GM12872 (cell line): ENCODE data around the gene MPEG1.

Experiments
- CTCF ChIP-seq: IDR thresholded peaks from 3 replicates; pipeline ENCODE4 v1.5.1; 2011; ENCODE audit warnings: low read depth, mild to moderate bottlenecking, low read length, moderate library complexity; ENCODE audit not compliant: insufficient read depth

MPEG1 gene

DNA sequence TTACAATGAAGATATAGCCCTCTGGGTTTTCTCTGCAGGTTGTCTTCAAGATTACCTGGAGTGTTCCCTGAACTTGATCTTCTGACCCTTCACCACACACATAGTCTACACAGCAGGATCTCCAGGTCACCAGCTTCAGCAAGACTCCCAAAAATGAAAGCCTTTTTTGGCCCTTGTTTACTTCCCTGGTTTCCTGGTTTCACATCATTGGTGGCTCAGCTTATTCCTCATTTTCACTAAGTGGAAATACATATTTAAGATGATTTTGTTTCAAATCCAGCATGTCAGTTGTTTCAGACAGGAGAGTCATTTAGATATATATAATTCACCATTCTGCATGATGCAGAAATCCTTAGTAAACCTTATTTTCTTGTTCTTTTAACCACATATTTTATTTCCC, 41.6 kb upstream of the MPEG1 start:
- TF ChIP-seq CTCF = no peak

- no peak for TF ChIP-seq CTCF
These were observed 40.3 kb upstream of the MPEG1 start for GRCh38 chr11:59253001-59253400.

DNA sequence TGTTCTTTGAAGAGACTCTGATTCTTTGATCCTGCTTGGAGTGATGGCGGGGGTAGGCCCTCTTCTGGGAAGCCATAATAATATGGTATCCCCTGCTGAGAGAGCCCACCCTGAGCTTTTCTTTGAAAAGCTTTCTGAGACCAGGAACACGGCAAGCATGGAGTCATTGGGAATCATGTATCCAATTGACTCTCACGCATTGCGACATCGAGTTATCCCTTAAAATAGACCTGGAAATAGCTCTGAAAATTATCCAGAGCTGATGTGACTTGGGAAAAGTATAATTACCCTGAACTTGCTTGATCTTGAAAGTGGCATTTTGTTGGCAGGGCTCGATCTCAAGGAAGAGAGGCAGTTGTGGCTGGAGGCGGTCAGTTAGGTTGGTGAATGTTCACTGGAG, 36.8 kb upstream of the MPEG1 start:
- no peak for TF ChIP-seq CTCF

DNA sequence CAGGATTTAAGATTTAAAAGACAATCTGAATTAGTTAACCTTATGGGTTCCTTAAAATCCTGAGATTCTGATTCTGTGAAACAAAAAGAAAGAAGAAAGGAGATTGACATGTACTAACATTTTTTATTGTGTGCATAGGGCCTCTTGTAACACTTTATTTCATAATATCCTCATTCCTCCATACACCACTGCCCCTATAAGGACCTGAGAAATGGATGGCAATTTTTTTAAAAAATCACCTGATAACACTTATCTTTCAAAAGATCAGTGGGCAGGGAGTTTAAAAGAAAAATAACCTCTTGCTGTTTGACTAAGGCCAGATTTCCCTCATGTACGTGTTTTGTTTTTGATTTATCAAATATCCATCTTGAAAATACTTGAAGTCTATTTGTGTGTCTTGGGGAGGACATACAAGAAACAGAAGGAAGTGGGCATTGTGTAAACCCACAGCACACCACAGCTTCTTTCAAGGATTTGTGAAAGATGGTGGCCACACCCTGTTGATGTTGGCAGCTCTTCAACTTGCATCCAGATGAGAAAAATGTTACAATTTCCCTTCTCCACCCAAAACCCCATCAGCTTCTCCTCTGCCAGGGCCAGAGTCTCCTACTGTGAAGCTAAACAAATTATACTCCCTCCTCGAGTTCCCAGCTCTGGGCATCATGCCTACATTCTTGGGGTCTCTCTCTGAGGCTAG, 35.0 kb upstream of the MPEG1 start:
- no peak for TF ChIP-seq CTCF

GRCh38 chr11:59243633-59244032, 30.9 kb upstream of the MPEG1 start:
- no peak for TF ChIP-seq CTCF

- no peak for TF ChIP-seq CTCF
These were observed 27.6 kb upstream of the MPEG1 start for GRCh38 chr11:59240322-59240721.

DNA sequence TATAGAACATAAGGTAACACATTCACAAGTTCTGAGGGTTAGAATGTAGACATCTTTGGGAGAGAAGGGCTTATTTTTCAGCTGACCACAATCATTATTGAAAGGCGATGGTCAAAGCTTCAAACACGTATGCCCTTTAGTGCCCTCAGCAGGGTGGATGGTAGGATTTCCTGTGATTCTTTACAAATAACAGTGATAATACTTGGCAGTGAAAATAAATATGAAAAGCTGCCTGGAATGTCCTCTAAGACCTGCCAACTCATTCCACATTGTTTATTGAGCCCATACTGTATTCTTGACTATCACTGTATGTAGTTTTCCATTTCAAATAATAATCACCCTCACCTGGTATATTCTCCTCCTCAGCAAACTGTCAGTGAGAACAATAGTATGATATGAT, 13.7 kb upstream of the MPEG1 start:
- TF ChIP-seq CTCF = no peak
